ENCODE measurements around the gene MANSC1. TPM values are rescaled to one million over a fixed set of nuclear protein-coding genes. Genes with fewer than 3 reads are reported as not detected.

The MANSC1 gene
- total and polyA plus RNA-seq, 10 of the 15 experiments (the other 5 are each of a cell fraction or from before 2014, with no cell fraction given): 0.02 to 0.23 (median 0.11) TPM; not detected in 2

DNA sequence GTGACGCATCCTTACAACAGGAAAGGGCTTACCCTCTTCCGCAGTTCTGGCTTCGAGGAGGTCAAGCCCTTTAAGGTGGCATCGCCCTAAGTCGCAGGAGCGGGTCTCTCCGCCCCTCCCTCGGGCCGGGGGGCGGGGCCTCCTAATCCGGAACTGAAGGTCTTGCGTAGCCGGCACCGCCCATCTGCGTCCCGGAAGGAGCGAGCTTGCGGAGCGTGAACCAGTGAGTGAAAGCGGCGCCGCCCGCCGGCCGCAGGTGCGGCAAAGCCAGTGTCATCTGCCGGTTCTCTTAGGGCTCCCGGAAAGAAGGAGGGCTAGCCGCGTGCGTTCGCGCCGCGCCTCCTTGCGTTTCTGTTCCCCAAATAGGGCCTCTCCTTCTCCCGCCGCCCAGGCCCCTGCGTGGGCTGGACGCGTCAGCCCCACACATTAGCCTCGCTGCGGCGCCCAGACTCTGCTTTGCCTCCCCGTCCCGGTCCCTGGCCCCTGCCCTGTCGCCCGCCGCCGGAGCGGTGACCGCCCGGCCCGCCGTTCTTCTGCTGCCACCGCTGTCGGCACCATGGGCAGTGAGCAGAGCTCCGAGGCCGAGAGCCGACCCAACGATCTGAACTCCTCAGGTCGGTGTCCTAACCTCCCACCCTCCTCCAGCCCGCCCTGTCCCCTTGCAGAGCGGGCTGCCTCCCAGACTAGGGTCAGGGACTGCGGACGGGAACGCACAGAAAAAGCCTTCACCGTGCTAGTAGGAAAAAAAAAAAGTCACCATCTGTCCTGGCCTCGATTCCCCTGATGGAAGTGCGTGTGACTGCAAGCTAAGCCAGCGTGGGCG lies 7.1 kb upstream of the MANSC1 start, which contains the start of gene BORCS5 (continued):
- TF ChIP-seq YY1 (IDR thresholded peaks at IDR 0.05; ENCODE audit: low read depth, low read length): peak; percentile 51; the same call in 1 of the 2 replicates
- TF ChIP-seq PAX8 (IDR thresholded peaks at IDR 0.05): no peak
- 0 out of 2 replicates have a peak, but pooled peaks have one; percentile 24 for TF ChIP-seq BCL11A (IDR thresholded peaks at IDR 0.05; ENCODE audit: low read depth, low read length)
- TF ChIP-seq SREBF2 (IDR thresholded peaks at IDR 0.05; ENCODE audit: low read length): no peak
- TF ChIP-seq PKNOX1 (IDR thresholded peaks at IDR 0.05): peak; percentile 77

- no peak for DNase-seq (ENCODE audit: low read depth, low spot score)
- CTCF ChIA-PET: interaction anchor here (0.8 to 2.8 kb wide), 9 partner anchors 22 to 380 kb away, joined by 3 to 32 read pairs (median 4); no protein-coding TSS in a partner anchor
- Histone ChIP-seq H3K79me2 (ENCODE audit: control insufficient read depth, insufficient read depth, low read length) (peaks cover 34% of the 10 kb centered on the region), H4K20me1 (ENCODE audit: control insufficient read depth, insufficient read depth) (no peaks in the 10 kb centered on the region), H3K9ac (ENCODE audit: control insufficient read depth, insufficient read depth, low read length) (peak overlapping the region; percentile 95), H3K4me1 (ENCODE audit: control insufficient read depth, insufficient read depth, low read length) (no peaks in the 10 kb centered on the region), H3K9me3 (replicated peaks; ENCODE audit: control insufficient read depth, insufficient read depth, low read length) (no peaks in the 10 kb centered on the region), H3K27ac (ENCODE audit: control insufficient read depth, insufficient read depth) (peak overlapping the region; percentile 97), H3K27me3 (replicated peaks in 1 of 2; ENCODE audit: control insufficient read depth in 2 of 2, insufficient read depth in 2 of 2, low read length in 1 of 2) (no peaks in the 10 kb centered on the region), H3K4me2 (ENCODE audit: control insufficient read depth, insufficient read depth) (peak overlapping the region; percentile 73), H3K36me3 (ENCODE audit: control insufficient read depth in 2 of 2, insufficient read depth in 2 of 2, low read length in 1 of 2) (no peaks in the 10 kb centered on the region), H3K4me3 (peak overlapping the region; percentile 60), H2AFZ (ENCODE audit: control insufficient read depth, low read depth, low read length) (peak overlapping the region; percentile 69)
- WGBS (ENCODE audit: insufficient coverage, insufficient replicate concordance, low lambda C conversion rate, missing lambda C conversion rate): 0% methylated on average over 5 of the region's 5 CpGs
- BruUV-seq (replicated peaks): TSS peak; percentile 96
- intact Hi-C loops (cut with micrococcal nuclease; ENCODE audit: unreplicated experiment) (loop anchor here (5.0 kb wide), 2 partner anchors 341 to 361 kb away; partner anchors contain the start of genes CDKN1B and GPR19), in situ Hi-C loops (cut with MboI) (no loop called here)
- FAIRE-seq: no peak
- SMC1A ChIA-PET (ENCODE audit: uncharacterized antibody, unreplicated experiment): interaction anchor here (0.8 to 3.6 kb wide), 16 partner anchors 9 to 801 kb away, joined by 3 to 27 read pairs (median 4); no protein-coding TSS in a partner anchor
- POLR2A ChIA-PET: interaction anchor here (0.6 to 3.6 kb wide), 17 partner anchors 11 to 801 kb away, joined by 3 to 23 read pairs (median 4); partner anchors contain the start of gene CREBL2
- no peak for ATAC-seq
- RAD21 ChIA-PET (ENCODE audit: unreplicated experiment): interaction anchor here (0.6 to 4.0 kb wide), 16 partner anchors 11 to 380 kb away, joined by 3 to 29 read pairs (median 8); partner anchors contain the start of gene DUSP16
- no peak for TF ChIP-seq EZH2 (IDR thresholded peaks at IDR 0.05; ENCODE audit: borderline replicate concordance, control insufficient read depth, low read depth, low read length)
- no peak for TF ChIP-seq ESRRA (IDR thresholded peaks at IDR 0.05; ENCODE audit: low read length)
- TF ChIP-seq KLF5 (IDR thresholded peaks at IDR 0.05; ENCODE audit: partially characterized antibody): no peak
- TF ChIP-seq NKRF (conservative IDR thresholded peaks at IDR 0.05): 0 out of 2 replicates have a peak, but pooled peaks have one; percentile 14
- no peak for TF ChIP-seq POLR2AphosphoS2 (IDR thresholded peaks at IDR 0.05; ENCODE audit: low read depth, low read length)
- no peak for TF ChIP-seq CHD4 (IDR thresholded peaks at IDR 0.05)
- no peak for TF ChIP-seq SREBF2 (IDR thresholded peaks at IDR 0.05; ENCODE audit: low read length)
- no peak for TF ChIP-seq MAX (IDR thresholded peaks at IDR 0.05; ENCODE audit: low read depth, low read length)
- TF ChIP-seq RAD21 (IDR thresholded peaks at IDR 0.05; ENCODE audit: insufficient read depth, low read depth, low read length): no peak
- no peak for TF ChIP-seq CEBPZ (IDR thresholded peaks at IDR 0.05; ENCODE audit: low read depth, low read length)
Measured at GRCh38 chr12:12356467-12356895, 6.4 kb upstream of the MANSC1 start.

Measured in GM12878 (cell line).